HL-60 (cell line): ENCODE data around the gene RSF1.

Source experiments
- GABPA ChIP-seq: IDR thresholded peaks from 2 replicates; pipeline ENCODE4 v1.6.1; 2012; ENCODE audit warnings: low read depth
- POLR2AphosphoS5 ChIP-seq: IDR thresholded peaks from 2 replicates; pipeline ENCODE4 v1.6.1; 2012; ENCODE audit warnings: low read depth
- TF ChIP-seq, protein P1 (sequence below): IDR thresholded peaks from one replicate; pipeline ENCODE4 v1.5.1; 2011; ENCODE audit warnings: low read length, control low read depth, inconsistent platforms; ENCODE audit not compliant: insufficient read depth
- TF ChIP-seq, protein P2 (sequence below): IDR thresholded peaks from 2 replicates; pipeline ENCODE4 v1.6.1; 2012; ENCODE audit warnings: low read depth; ENCODE audit not compliant: insufficient replicate concordance

DNA sequence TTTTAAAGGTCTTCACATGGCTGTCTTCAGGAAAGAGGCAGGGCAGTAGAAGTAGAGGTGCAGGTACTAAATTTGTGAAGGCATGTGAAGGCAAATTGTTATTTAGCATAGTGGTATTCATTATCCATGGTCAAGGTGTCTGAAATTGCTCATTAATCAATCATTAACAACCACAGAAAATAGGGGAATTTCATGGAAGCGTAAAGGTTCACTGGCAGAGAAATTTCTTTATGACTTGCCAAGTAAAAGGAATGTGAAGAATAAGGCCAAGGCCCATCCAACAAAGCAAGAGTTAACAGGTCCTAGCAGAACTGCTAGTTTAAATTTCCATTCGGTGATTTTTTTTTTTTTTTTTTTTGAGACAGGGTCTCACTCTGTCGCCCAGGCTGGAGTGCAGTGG, 59.0 kb downstream of the RSF1 start:
- TF ChIP-seq, protein P1, sequence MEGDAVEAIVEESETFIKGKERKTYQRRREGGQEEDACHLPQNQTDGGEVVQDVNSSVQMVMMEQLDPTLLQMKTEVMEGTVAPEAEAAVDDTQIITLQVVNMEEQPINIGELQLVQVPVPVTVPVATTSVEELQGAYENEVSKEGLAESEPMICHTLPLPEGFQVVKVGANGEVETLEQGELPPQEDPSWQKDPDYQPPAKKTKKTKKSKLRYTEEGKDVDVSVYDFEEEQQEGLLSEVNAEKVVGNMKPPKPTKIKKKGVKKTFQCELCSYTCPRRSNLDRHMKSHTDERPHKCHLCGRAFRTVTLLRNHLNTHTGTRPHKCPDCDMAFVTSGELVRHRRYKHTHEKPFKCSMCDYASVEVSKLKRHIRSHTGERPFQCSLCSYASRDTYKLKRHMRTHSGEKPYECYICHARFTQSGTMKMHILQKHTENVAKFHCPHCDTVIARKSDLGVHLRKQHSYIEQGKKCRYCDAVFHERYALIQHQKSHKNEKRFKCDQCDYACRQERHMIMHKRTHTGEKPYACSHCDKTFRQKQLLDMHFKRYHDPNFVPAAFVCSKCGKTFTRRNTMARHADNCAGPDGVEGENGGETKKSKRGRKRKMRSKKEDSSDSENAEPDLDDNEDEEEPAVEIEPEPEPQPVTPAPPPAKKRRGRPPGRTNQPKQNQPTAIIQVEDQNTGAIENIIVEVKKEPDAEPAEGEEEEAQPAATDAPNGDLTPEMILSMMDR, result no peak
- TF ChIP-seq POLR2AphosphoS5 (no peak), GABPA (no peak)
- TF ChIP-seq, protein P2, sequence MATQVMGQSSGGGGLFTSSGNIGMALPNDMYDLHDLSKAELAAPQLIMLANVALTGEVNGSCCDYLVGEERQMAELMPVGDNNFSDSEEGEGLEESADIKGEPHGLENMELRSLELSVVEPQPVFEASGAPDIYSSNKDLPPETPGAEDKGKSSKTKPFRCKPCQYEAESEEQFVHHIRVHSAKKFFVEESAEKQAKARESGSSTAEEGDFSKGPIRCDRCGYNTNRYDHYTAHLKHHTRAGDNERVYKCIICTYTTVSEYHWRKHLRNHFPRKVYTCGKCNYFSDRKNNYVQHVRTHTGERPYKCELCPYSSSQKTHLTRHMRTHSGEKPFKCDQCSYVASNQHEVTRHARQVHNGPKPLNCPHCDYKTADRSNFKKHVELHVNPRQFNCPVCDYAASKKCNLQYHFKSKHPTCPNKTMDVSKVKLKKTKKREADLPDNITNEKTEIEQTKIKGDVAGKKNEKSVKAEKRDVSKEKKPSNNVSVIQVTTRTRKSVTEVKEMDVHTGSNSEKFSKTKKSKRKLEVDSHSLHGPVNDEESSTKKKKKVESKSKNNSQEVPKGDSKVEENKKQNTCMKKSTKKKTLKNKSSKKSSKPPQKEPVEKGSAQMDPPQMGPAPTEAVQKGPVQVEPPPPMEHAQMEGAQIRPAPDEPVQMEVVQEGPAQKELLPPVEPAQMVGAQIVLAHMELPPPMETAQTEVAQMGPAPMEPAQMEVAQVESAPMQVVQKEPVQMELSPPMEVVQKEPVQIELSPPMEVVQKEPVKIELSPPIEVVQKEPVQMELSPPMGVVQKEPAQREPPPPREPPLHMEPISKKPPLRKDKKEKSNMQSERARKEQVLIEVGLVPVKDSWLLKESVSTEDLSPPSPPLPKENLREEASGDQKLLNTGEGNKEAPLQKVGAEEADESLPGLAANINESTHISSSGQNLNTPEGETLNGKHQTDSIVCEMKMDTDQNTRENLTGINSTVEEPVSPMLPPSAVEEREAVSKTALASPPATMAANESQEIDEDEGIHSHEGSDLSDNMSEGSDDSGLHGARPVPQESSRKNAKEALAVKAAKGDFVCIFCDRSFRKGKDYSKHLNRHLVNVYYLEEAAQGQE, result no peak
